Measurements from ENCODE around the gene ZNF205.

Gene ZNF205

DNA sequence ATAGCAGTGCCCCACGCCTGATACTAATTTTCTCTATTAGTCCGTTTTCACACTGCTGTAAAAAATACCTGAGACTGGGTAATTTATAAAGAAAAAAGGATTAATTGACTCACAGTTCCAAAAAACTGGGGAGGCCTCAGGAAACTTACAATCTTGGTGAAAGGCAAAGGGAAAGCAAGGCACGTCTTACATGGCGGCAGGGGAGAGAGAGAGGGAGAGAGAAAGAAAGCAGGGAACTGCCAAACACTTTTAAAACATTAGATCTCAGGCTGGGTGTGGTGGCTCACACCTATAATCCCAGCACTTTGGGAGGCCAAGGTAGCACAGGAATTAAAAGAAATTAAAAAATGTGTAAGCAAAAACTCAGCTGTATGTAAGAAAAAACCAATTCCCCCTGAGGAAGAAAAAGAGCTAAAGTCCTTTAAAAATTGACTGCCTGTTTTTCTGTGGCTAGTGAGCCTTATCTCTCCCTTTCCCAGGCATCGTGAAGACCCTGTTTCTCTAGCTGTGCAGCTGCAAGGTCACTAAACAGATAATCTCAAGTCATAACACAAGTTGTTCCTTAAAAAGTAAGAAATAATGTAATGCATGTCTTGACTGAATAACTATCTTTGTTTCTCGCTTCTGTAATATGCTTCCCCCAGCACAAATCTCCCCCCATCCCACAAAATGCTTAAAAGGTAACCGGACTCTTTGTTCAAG is 27.3 kb upstream of the ZNF205 start:
- DNase-seq (ENCODE audit: low read depth in 3 of 3, low spot score in 1 of 3), result no peak

DNA sequence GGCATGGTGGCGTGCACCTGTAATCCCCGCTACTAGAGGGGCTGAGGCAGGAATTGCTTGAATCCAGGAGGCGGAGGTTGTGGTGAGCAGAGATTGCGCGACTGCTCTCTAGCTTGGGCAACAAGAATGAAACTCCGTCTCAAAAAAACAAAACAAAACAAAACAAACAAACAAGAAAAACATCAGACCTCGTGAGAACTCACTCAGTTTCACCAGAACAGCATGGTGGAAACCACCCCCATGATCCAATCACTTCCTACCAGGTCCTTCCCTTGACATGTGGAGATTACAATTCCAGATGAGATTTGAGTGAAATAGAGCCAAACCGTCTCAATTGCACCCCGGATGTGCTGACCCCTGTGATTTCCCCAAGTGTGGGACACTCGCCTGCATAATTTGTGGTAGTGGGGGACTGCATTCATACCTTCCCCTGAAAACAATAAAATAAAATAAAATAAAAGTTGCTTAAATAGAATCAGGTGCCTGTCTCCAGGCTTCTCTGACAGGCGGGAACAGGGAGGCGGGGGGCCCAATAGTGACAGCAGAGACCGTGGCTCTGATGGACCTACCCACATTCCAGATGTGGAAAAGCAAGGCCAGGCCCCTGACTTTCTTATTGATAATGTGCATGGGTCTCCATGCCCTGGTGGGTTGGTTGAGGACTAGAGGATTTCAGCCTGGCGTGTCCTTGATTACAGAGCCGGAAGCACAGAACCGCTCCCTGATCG is 26.4 kb upstream of the ZNF205 start:
- DNase-seq (ENCODE audit: low read depth in 3 of 3, low spot score in 1 of 3), result no peak

- DNase-seq (ENCODE audit: low read depth in 3 of 3, low spot score in 1 of 3), result no peak
These were observed 25.7 kb upstream of the ZNF205 start for GRCh38 chr16:3086596-3087242.

- no peak for DNase-seq (ENCODE audit: low read depth in 3 of 3, low spot score in 1 of 3)
These were observed 24.8 kb upstream of the ZNF205 start for GRCh38 chr16:3087243-3088235.

DNA sequence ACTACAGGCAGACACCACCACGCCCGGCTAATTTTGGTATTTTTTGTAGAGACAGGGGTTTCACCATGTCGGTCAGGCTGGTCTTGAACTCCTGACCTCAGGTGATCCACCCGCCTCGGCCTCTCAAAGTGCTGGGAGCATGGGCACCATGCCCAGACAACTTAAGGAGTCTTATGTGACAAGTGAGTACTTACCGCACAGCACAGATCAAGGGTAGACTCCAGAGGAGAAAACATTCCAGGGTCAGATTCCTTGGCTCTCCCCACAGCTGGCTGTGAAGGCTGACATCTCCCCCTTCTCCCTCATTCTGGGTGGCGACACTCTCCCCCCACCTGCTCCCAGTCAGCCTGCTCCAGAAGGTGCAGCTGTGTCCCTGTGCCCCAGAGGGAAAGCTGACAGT is 23.9 kb upstream of the ZNF205 start:
- DNase-seq (ENCODE audit: low read depth in 3 of 3, low spot score in 1 of 3), result no peak

DNA sequence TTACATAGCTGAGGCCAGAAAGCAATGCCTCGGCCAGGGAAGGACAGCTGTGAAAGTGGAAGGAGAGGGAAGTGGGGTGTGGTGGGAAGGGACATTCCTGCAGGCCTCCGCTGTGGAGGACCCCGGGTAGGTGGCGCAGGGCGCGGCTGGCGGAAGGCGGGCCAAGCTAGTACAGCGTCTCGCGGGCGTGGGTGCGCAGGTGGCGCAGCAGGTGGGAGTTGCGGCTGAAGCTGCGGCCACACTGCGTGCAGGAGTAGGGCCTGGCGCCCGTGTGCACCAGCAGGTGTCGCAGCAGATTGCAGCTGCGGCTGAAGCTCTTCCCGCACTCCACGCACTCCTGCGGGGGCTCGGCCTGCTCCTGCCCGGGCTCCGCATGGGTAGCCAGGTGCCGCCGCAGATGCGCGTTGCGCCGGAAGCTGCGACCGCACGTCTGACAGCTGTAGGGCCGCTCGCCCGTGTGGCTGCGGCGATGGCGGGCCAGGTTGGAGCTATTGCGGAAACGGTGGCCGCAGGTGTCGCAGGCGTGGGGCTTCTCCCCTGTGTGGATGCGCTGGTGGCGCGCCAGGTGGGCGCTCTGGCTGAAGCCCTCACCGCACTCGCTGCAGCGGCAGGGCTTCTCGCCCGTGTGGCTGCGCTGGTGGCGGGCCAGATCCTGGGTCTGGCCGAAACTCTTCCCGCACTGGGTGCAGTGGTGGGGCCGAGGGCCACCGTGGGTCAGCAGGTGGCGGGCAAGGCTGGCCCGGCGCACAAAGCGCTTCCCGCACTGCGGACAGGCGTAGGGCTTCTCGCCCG is 23.3 kb upstream of the ZNF205 start:
- no peak for DNase-seq (ENCODE audit: low read depth in 3 of 3, low spot score in 1 of 3)

- DNase-seq (ENCODE audit: low read depth in 3 of 3, low spot score in 1 of 3), result no peak
These were observed 22.4 kb upstream of the ZNF205 start for GRCh38 chr16:3089717-3090592.

DNA sequence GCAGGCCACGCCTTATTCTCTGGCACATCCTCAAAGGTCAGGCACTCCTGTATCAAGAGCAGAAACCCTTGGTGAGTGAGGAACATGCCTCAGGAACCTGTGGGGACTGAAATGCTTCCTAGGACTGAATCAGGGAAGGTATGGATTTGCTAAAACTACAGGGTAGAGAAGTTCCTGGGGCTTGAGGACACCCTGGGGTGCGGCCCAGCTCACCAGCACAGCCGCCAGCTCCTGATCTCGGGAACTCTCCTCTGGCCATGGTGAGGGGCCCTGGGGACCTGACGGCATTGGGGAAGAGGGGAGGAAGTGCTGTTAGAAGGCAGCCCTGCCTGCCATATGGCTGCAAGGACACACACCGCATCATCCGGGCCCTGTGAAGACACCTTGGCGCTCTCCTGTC is 20.8 kb upstream of the ZNF205 start:
- DNase-seq (ENCODE audit: low read depth in 3 of 3, low spot score in 1 of 3), result no peak

DNA sequence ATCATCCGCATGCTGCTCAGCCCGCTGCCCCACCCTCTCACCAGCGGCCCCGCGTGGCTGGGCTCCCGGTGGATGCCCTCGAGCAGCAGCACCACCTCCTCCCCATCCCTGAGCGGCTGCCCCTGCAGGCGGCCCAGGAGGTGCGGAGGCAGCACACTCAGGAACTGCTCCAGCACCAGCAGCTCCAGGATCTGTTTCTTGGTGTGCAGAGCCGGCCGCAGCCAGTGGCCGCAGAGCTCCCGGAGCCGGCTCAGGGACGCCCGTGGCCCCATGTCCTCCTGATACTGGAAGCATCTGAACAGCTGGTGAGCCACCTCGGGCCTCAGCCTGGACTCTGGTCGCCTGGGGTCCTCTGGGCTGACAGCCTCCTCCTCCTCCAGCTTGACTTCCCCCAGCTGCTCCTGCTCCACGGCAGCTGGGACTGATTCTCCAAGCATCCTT is 19.9 kb upstream of the ZNF205 start:
- no peak for DNase-seq (ENCODE audit: low read depth in 3 of 3, low spot score in 1 of 3)

DNA sequence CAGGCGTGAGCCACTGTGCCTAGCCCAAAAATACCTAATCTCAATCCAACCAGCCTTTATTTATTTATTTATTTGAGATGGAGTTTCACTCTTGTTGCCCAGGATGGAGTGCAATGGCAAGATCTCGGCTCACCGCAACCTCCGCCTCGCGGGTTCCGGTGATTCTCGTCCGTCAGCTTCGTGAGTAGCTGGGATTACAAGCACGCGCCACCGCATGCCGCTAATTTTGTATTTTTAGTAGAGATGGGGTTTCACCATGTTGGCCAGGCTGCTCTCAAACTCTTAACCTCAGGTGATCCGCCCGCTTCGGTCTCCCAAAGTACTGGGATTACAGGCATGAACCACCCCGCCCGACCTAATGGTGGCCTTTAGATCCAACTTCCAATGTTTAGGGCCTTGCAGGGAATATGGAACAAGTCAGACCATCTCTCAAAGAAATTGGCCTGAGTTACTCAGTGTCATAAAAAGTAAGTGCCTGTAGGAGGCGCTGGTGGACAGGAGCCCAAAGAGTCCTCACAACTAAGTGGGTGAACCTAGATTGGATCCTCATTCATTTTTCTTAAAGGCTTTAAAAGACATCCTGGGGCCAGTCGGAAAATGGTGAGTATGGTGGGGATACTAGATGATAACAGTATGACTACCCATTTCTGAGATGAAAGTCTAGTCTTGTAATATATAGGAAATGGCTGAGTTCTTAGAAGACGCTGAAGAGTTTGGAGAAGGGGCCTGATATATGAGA is 17.9 kb upstream of the ZNF205 start:
- DNase-seq (ENCODE audit: low read depth in 3 of 3, low spot score in 1 of 3), result no peak

- DNase-seq (ENCODE audit: low read depth in 3 of 3, low spot score in 1 of 3), result peak in 2 of 3 donors; percentile 28 to 46
These were observed 16.5 kb upstream of the ZNF205 start for GRCh38 chr16:3095869-3096268.

- no peak for DNase-seq (ENCODE audit: low read depth in 3 of 3, low spot score in 1 of 3)
These were observed 16.0 kb upstream of the ZNF205 start for GRCh38 chr16:3096362-3096761.

DNA sequence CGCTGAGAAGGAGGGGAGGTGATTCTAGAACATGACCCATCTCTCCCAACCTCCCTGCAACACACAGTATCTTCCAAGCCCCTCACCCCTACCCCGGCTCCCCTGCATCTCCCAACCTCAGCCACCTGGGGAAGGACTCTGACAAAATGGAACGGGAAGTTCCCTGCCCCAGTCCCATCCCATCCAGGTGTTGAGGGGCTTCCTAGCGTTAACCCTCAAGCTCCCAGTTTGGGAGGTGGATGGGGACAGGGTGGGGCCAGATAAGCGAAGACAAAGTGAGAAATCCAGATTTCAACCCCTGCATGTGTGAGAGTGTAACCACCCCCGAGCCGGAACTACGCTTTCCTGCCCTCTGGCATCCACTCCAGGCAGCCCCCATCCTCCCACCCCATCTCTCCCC is 15.1 kb upstream of the ZNF205 start:
- no peak for DNase-seq (ENCODE audit: low read depth in 3 of 3, low spot score in 1 of 3)

DNA sequence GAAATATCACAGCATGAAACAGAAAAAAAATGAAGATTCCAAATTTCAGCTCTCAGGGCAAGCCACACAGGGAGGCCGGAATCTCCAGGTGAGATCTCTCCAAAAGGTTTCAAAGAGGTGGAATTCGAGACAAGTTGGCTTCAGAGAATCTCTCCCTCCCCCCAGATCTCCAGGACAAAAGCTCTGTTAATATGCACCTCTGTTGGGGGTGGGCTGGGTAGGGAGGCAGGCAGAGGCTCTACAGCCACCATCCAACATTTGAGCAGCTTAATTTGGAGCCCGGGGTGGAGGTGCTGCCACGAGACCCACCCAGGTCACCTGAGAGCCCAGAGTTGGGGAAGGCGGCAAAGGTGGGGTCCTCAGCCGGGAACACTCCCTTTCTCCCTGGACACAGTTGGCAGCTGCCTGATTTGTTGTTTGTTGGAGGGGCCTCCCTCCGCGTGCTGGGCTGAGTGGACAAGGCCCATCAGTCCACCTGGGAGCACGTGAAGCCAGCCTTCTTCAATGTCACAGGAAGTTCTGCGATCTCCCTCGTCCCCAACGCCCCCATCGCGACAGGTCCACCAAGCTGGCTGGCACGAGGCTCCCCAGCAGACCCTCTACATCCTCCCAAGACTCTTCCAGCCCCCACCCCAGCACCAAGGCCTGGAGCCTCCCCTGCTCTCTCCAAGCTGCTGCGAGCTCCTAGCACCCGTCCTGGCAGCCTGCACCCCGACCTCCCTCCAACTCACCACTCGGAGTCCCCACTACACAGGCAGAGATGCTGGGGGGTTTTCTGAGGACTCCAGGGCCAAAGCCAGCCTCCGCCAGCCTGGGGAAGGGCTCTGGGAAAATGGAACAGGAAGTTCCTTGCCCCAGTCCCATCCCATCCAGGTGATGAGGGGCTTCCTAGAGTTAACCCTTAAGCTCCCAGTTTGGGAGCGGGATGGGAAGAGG is 13.7 kb upstream of the ZNF205 start, which contains the start of gene ZSCAN10:
Gene ZSCAN10 (minus strand): TSS at position 836 of the 936 bp plus-strand sequence. CDS start 6,357 bp downstream, outside the sequence.
- no peak for DNase-seq (ENCODE audit: low read depth in 3 of 3, low spot score in 1 of 3)

GRCh38 chr16:3099395-3099731 is 13.0 kb upstream of the ZNF205 start:
- DNase-seq (ENCODE audit: low read depth in 3 of 3, low spot score in 1 of 3), result no peak

- DNase-seq (ENCODE audit: low read depth in 3 of 3, low spot score in 1 of 3), result peak; percentile 83 to 94 (median 85)
These were observed 12.5 kb upstream of the ZNF205 start for GRCh38 chr16:3099732-3100499.
